ENCODE data around the gene ADGRL3. TPM values are rescaled to one million over a fixed set of nuclear protein-coding genes. Genes with fewer than 3 reads are reported as not detected.

Gene ADGRL3
- total and polyA plus RNA-seq, 2 donors (not counting 1 experiment from before 2014, with no cell fraction given) = not detected

DNA sequence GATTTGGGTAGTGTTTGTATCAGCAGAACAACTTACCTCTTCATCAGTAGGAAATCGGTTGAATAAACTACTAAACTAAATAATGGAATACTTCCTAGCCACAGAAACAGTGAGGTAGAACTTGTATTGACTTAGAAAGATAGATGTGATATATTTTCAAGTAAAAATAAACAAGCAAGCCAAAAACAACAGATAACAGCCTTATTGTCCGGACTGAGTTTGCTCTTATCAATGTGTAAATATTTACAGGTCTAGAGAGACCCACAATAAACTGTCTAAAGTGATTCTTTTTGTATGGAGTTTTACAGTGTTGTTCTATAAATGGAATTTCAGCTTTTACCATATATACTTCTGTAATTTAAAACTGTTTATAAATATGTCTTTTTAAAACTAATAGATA lies 721.8 kb downstream of the ADGRL3 start:
- POLR2A ChIA-PET = no interaction called here
- Mint-ChIP-seq H3K4me3 (no peak overlapping the region), H3K4me1 (no peaks in the 10 kb centered on the region), H3K9me3 (ENCODE audit: insufficient read depth) (peaks cover 2% of the 10 kb centered on the region), H3K27me3 (no peaks in the 10 kb centered on the region), H3K27ac (no peak overlapping the region)
- Histone ChIP-seq H3K79me2 (ENCODE audit: control insufficient read depth, insufficient read depth, low read length) (no peaks in the 10 kb centered on the region), H3K27me3 (replicated peaks in 1 of 4; ENCODE audit: control extremely low read depth in 1 of 4, control insufficient read depth in 3 of 4, insufficient read depth in 4 of 4, low read length in 3 of 4) (no peaks in the 10 kb centered on the region), H2AFZ (ENCODE audit: insufficient read depth, low read depth, low read length, poor library complexity, severe bottlenecking) (no peak overlapping the region), H3K9ac (ENCODE audit: low read length) (no peak overlapping the region), H4K20me1 (ENCODE audit: control insufficient read depth, insufficient read depth, low read length, poor library complexity, severe bottlenecking) (no peaks in the 10 kb centered on the region), H3K4me3 (ENCODE audit: control extremely low read depth in 1 of 5, extremely low read depth in 1 of 5, insufficient read depth in 1 of 5, low read depth in 2 of 5, low read length in 4 of 5) (no peak overlapping the region), H3K4me1 (ENCODE audit: control insufficient read depth in 2 of 2, insufficient read depth in 2 of 2, low read length in 2 of 2) (no peaks in the 10 kb centered on the region), H3K9me3 (ENCODE audit: control extremely low read depth in 1 of 3, control insufficient read depth in 2 of 3, insufficient read depth in 1 of 3, low read length in 2 of 3) (no peaks in the 10 kb centered on the region), H3K36me3 (replicated peaks in 1 of 2; ENCODE audit: control extremely low read depth in 1 of 2, control insufficient read depth in 1 of 2, extremely low read depth in 1 of 2, insufficient read depth in 2 of 2, low read length in 1 of 2) (no peaks in the 10 kb centered on the region), H3K4me2 (replicated peaks; ENCODE audit: low read depth, low read length, poor library complexity, severe bottlenecking) (no peak overlapping the region), H3K27ac (ENCODE audit: low read length in 2 of 2) (no peak overlapping the region)
- TF ChIP-seq, protein P1, sequence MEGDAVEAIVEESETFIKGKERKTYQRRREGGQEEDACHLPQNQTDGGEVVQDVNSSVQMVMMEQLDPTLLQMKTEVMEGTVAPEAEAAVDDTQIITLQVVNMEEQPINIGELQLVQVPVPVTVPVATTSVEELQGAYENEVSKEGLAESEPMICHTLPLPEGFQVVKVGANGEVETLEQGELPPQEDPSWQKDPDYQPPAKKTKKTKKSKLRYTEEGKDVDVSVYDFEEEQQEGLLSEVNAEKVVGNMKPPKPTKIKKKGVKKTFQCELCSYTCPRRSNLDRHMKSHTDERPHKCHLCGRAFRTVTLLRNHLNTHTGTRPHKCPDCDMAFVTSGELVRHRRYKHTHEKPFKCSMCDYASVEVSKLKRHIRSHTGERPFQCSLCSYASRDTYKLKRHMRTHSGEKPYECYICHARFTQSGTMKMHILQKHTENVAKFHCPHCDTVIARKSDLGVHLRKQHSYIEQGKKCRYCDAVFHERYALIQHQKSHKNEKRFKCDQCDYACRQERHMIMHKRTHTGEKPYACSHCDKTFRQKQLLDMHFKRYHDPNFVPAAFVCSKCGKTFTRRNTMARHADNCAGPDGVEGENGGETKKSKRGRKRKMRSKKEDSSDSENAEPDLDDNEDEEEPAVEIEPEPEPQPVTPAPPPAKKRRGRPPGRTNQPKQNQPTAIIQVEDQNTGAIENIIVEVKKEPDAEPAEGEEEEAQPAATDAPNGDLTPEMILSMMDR (IDR thresholded peaks at IDR 0.05) = no peak
- CTCF ChIA-PET = no interaction called here
- ATAC-seq (ENCODE audit: low read depth) (no peak), DNase-seq (no peak)
- WGBS (ENCODE audit: insufficient coverage) = no CpG with 5 or more reads among the region's 2 CpGs
- intact Hi-C loops (cut with micrococcal nuclease) = no loop called here

DNA sequence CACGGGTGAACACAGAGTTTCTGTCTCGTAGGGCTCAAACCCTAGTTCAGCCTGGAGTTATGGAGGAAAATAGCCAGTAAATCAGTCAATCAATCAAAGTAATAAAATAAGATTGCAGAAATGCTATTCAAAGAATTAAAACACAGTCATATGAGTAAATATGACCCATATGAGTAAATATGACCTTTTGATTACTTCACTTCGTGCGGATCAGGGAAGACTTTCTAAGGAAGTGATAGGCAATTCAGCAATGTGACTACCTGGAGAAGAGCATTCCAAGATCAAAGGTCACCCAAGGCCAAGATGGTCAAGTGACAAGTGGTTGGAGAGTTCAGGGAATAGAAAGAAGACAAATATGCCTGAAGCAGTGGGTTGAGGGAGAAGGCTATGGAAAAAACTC lies 722.6 kb downstream of the ADGRL3 start:
- no peak overlapping the region for H3K4me3 ChIP-seq (ENCODE audit: control extremely low read depth in 1 of 5, extremely low read depth in 1 of 5, insufficient read depth in 1 of 5, low read depth in 2 of 5, low read length in 4 of 5)
- ATAC-seq (ENCODE audit: low read depth) (no peak), DNase-seq (no peak)
- no peaks in the 10 kb centered on the region for H3K27me3 Mint-ChIP-seq
- TF ChIP-seq, protein P1 (IDR thresholded peaks at IDR 0.05) = no peak
- TF ChIP-seq EZH2 (IDR thresholded peaks at IDR 0.05; ENCODE audit: borderline replicate concordance, insufficient read depth, low read depth, low read length, poor library complexity, severe bottlenecking) = no peak
- H3K79me2 ChIP-seq (ENCODE audit: control insufficient read depth, insufficient read depth, low read length) = no peaks in the 10 kb centered on the region
- H3K4me2 ChIP-seq (replicated peaks; ENCODE audit: low read depth, low read length, poor library complexity, severe bottlenecking) = no peak overlapping the region
- H3K27ac ChIP-seq (ENCODE audit: low read length in 2 of 2) = no peak overlapping the region
- no peaks in the 10 kb centered on the region for H3K9me3 ChIP-seq (ENCODE audit: control extremely low read depth in 1 of 3, control insufficient read depth in 2 of 3, insufficient read depth in 1 of 3, low read length in 2 of 3)
- H4K20me1 ChIP-seq (ENCODE audit: control insufficient read depth, insufficient read depth, low read length, poor library complexity, severe bottlenecking) = no peaks in the 10 kb centered on the region
- H2AFZ ChIP-seq (ENCODE audit: insufficient read depth, low read depth, low read length, poor library complexity, severe bottlenecking) = no peak overlapping the region
- H3K9ac ChIP-seq (ENCODE audit: low read length) = no peak overlapping the region
- H3K27ac Mint-ChIP-seq = no peak overlapping the region
- CTCF ChIA-PET = no interaction called here
- H3K27me3 ChIP-seq (replicated peaks in 1 of 4; ENCODE audit: control extremely low read depth in 1 of 4, control insufficient read depth in 3 of 4, insufficient read depth in 4 of 4, low read length in 3 of 4) = no peaks in the 10 kb centered on the region
- no peak overlapping the region for H3K4me3 Mint-ChIP-seq
- intact Hi-C loops (cut with micrococcal nuclease) = no loop called here
- no peaks in the 10 kb centered on the region for H3K4me1 ChIP-seq (ENCODE audit: control insufficient read depth in 2 of 2, insufficient read depth in 2 of 2, low read length in 2 of 2)
- no peaks in the 10 kb centered on the region for H3K9me3 Mint-ChIP-seq (ENCODE audit: insufficient read depth)
- 96% methylated on average over 2 of the region's 4 CpGs for WGBS (ENCODE audit: insufficient coverage)
- POLR2A ChIA-PET = no interaction called here
- no peaks in the 10 kb centered on the region for H3K36me3 ChIP-seq (replicated peaks in 1 of 2; ENCODE audit: control extremely low read depth in 1 of 2, control insufficient read depth in 1 of 2, extremely low read depth in 1 of 2, insufficient read depth in 2 of 2, low read length in 1 of 2)
- H3K4me1 Mint-ChIP-seq = no peaks in the 10 kb centered on the region

Data from B cell (primary cell).